ENCODE measurements around the gene ELOVL6.

ELOVL6 gene

GRCh38 chr4:110154582-110154981, 43.8 kb downstream of the ELOVL6 start:
- no peak overlapping the region for H3K4me3 ChIP-seq (ENCODE audit: control insufficient read depth, low read depth, low read length)
- DNase-seq (ENCODE audit: low read depth) = no peak
- no peak for TF ChIP-seq CTCF (IDR thresholded peaks at IDR 0.05; ENCODE audit: control insufficient read depth, insufficient read depth, low read depth, low read length, missing control alignments)

- no peak for TF ChIP-seq CTCF (IDR thresholded peaks at IDR 0.05; ENCODE audit: control insufficient read depth, insufficient read depth, low read depth, low read length, missing control alignments)
- H3K4me3 ChIP-seq (ENCODE audit: control insufficient read depth, low read depth, low read length) = no peak overlapping the region
- DNase-seq (ENCODE audit: low read depth) = no peak
Measured at GRCh38 chr4:110152386-110152785, 46.0 kb downstream of the ELOVL6 start.

GRCh38 chr4:110149089-110149488, 49.3 kb downstream of the ELOVL6 start:
- no peak overlapping the region for H3K4me3 ChIP-seq (ENCODE audit: control insufficient read depth, low read depth, low read length)
- no peak for DNase-seq (ENCODE audit: low read depth)
- no peak for TF ChIP-seq CTCF (IDR thresholded peaks at IDR 0.05; ENCODE audit: control insufficient read depth, insufficient read depth, low read depth, low read length, missing control alignments)

GRCh38 chr4:110142461-110142860, 56.0 kb downstream of the ELOVL6 start:
- TF ChIP-seq CTCF (IDR thresholded peaks at IDR 0.05; ENCODE audit: control insufficient read depth, insufficient read depth, low read depth, low read length, missing control alignments) = no peak
- DNase-seq (ENCODE audit: low read depth) = no peak
- H3K4me3 ChIP-seq (ENCODE audit: control insufficient read depth, low read depth, low read length) = no peak overlapping the region

- TF ChIP-seq CTCF (IDR thresholded peaks at IDR 0.05; ENCODE audit: control insufficient read depth, insufficient read depth, low read depth, low read length, missing control alignments) = no peak
- no peak overlapping the region for H3K4me3 ChIP-seq (ENCODE audit: control insufficient read depth, low read depth, low read length)
- no peak for DNase-seq (ENCODE audit: low read depth)
Measured at GRCh38 chr4:110139815-110140214, 58.6 kb downstream of the ELOVL6 start.

GRCh38 chr4:110139111-110139510, 59.3 kb downstream of the ELOVL6 start:
- H3K4me3 ChIP-seq (ENCODE audit: control insufficient read depth, low read depth, low read length) = no peak overlapping the region
- no peak for DNase-seq (ENCODE audit: low read depth)
- no peak for TF ChIP-seq CTCF (IDR thresholded peaks at IDR 0.05; ENCODE audit: control insufficient read depth, insufficient read depth, low read depth, low read length, missing control alignments)

- H3K4me3 ChIP-seq (ENCODE audit: control insufficient read depth, low read depth, low read length) = no peak overlapping the region
- TF ChIP-seq CTCF (IDR thresholded peaks at IDR 0.05; ENCODE audit: control insufficient read depth, insufficient read depth, low read depth, low read length, missing control alignments) = no peak
- DNase-seq (ENCODE audit: low read depth) = no peak
Measured at GRCh38 chr4:110138551-110138950, 59.9 kb downstream of the ELOVL6 start.
